Uterus (tissue), 2 donors: Measurements from ENCODE around the gene RNFT2.

Experiments
- POLR2A ChIP-seq, 2 donors: fragments of 450-650 bp; IDR thresholded peaks; one replicate each; pipeline ENCODE4 v1.6.1; 2016; ENCODE audit warnings: antibody characterized with exemption in 2 of 2, mild to moderate bottlenecking in 1 of 2, moderate library complexity in 1 of 2
- TF ChIP-seq, protein P1 (sequence below), 4 experiments: fragments of 200-600 bp in 2 of 4; fragments of 450-650 bp in 2 of 4; sonication (generic) in 2 of 4; IDR thresholded peaks; one replicate each; pipeline ENCODE4 v1.5.1; 2016 to 2019; ENCODE audit warnings: antibody characterized with exemption in 4 of 4, mild to moderate bottlenecking in 2 of 4, moderate library complexity in 1 of 4

DNA sequence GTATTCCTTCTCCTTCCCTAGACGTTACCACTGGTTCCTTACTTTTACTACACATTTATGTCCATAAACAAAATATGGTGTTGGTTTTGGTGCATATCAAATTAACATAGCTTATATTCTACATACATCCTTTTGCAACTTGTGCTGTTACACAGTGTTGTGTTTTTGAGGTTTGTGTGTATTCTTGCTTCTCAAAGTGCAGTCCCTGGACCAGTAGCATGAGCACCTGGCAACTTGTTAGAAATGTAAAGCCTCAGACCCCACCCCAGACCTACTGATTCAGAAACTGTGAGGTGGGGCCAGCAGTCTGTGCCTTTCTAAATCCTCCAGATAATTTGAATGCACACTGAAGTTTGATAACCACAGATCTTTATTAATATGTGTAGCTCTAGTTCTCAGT is 65.9 kb downstream of the RNFT2 start:
- TF ChIP-seq, protein P1, sequence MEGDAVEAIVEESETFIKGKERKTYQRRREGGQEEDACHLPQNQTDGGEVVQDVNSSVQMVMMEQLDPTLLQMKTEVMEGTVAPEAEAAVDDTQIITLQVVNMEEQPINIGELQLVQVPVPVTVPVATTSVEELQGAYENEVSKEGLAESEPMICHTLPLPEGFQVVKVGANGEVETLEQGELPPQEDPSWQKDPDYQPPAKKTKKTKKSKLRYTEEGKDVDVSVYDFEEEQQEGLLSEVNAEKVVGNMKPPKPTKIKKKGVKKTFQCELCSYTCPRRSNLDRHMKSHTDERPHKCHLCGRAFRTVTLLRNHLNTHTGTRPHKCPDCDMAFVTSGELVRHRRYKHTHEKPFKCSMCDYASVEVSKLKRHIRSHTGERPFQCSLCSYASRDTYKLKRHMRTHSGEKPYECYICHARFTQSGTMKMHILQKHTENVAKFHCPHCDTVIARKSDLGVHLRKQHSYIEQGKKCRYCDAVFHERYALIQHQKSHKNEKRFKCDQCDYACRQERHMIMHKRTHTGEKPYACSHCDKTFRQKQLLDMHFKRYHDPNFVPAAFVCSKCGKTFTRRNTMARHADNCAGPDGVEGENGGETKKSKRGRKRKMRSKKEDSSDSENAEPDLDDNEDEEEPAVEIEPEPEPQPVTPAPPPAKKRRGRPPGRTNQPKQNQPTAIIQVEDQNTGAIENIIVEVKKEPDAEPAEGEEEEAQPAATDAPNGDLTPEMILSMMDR (IDR thresholded peaks at IDR 0.05), result no peak
- TF ChIP-seq POLR2A (IDR thresholded peaks at IDR 0.05), result no peak
